ENCODE data around the gene NRXN3.

Gene NRXN3

GRCh38 chr14:79279645-79280597, 1109.7 kb downstream of the NRXN3 start:
- DNase-seq (ENCODE audit: extremely low spot score), result no peak
- no peak for TF ChIP-seq CTCF (IDR thresholded peaks at IDR 0.05; ENCODE audit: control extremely low read depth, extremely low read depth, low read depth, missing control alignments)
- CTCF ChIA-PET, result no interaction called here
- POLR2A ChIA-PET, result no interaction called here

- CTCF ChIA-PET, result no interaction called here
Measured at GRCh38 chr14:79281244-79282152, 1111.3 kb downstream of the NRXN3 start.

GRCh38 chr14:79284621-79285020, 1114.4 kb downstream of the NRXN3 start:
- DNase-seq (ENCODE audit: extremely low spot score), result no peak
- no peak for TF ChIP-seq CTCF (IDR thresholded peaks at IDR 0.05; ENCODE audit: control extremely low read depth, extremely low read depth, low read depth, missing control alignments)
- ChIA-PET CTCF (no interaction called here), POLR2A (no interaction called here)

More at GRCh38 chr14:79281244-79282152, 1111.3 kb downstream of the NRXN3 start:
- POLR2A ChIA-PET, result no interaction called here
- no peak for TF ChIP-seq CTCF (IDR thresholded peaks at IDR 0.05; ENCODE audit: control extremely low read depth, extremely low read depth, low read depth, missing control alignments)
- DNase-seq (ENCODE audit: extremely low spot score), result no peak

- ChIA-PET POLR2A (no interaction called here), CTCF (no interaction called here)
- TF ChIP-seq CTCF (IDR thresholded peaks at IDR 0.05; ENCODE audit: control extremely low read depth, extremely low read depth, low read depth, missing control alignments), result no peak
- DNase-seq (ENCODE audit: extremely low spot score), result no peak
Measured at GRCh38 chr14:79285263-79285662, 1115.1 kb downstream of the NRXN3 start.

GRCh38 chr14:79287976-79288375, 1117.8 kb downstream of the NRXN3 start:
- DNase-seq (ENCODE audit: extremely low spot score), result no peak
- no peak for TF ChIP-seq CTCF (IDR thresholded peaks at IDR 0.05; ENCODE audit: control extremely low read depth, extremely low read depth, low read depth, missing control alignments)
- POLR2A ChIA-PET, result no interaction called here
- CTCF ChIA-PET, result no interaction called here

GRCh38 chr14:79293482-79294177, 1123.5 kb downstream of the NRXN3 start:
- no peak for TF ChIP-seq CTCF (IDR thresholded peaks at IDR 0.05; ENCODE audit: control extremely low read depth, extremely low read depth, low read depth, missing control alignments)
- ChIA-PET CTCF (interaction anchor here (0.9 to 1.0 kb wide), 2 partner anchors 11 kb away, joined by 3 read pairs; no protein-coding TSS in a partner anchor), POLR2A (no interaction called here)
- DNase-seq (ENCODE audit: extremely low spot score), result no peak
